DND-41 (cell line): ENCODE results near the gene CD3E.

Experiments
- EZH2 ChIP-seq: IDR thresholded peaks from 3 replicates; pipeline ENCODE4 v1.6.1; 2012; ENCODE audit warnings: borderline replicate concordance, low read depth, mild to moderate bottlenecking, moderate library complexity, low read length, inconsistent platforms; ENCODE audit not compliant: severe bottlenecking
- TF ChIP-seq, protein P1 (sequence below): IDR thresholded peaks from 2 replicates; pipeline ENCODE4 v1.5.1; 2012; ENCODE audit warnings: borderline replicate concordance, low read length, moderate library complexity, mild to moderate bottlenecking; ENCODE audit not compliant: poor library complexity, severe bottlenecking; ENCODE audit errors: extremely low read depth

DNA sequence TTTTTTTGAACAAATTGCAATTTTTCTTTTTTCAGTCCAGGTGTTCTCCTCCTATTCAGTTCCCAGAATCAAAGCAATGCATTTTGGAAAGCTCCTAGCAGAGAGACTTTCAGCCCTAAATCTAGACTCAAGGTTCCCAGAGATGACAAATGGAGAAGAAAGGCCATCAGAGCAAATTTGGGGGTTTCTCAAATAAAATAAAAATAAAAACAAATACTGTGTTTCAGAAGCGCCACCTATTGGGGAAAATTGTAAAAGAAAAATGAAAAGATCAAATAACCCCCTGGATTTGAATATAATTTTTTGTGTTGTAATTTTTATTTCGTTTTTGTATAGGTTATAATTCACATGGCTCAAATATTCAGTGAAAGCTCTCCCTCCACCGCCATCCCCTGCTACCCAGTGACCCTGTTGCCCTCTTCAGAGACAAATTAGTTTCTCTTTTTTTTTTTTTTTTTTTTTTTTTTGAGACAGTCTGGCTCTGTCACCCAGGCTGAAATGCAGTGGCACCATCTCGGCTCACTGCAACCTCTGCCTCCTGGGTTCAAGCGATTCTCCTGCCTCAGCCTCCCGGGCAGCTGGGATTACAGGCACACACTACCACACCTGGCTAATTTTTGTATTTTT is 48.7 kb downstream of the CD3E start:
- TF ChIP-seq, protein P1, sequence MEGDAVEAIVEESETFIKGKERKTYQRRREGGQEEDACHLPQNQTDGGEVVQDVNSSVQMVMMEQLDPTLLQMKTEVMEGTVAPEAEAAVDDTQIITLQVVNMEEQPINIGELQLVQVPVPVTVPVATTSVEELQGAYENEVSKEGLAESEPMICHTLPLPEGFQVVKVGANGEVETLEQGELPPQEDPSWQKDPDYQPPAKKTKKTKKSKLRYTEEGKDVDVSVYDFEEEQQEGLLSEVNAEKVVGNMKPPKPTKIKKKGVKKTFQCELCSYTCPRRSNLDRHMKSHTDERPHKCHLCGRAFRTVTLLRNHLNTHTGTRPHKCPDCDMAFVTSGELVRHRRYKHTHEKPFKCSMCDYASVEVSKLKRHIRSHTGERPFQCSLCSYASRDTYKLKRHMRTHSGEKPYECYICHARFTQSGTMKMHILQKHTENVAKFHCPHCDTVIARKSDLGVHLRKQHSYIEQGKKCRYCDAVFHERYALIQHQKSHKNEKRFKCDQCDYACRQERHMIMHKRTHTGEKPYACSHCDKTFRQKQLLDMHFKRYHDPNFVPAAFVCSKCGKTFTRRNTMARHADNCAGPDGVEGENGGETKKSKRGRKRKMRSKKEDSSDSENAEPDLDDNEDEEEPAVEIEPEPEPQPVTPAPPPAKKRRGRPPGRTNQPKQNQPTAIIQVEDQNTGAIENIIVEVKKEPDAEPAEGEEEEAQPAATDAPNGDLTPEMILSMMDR = peak; percentile 62
- no peak for TF ChIP-seq EZH2
